WTC11 (cell line): Measurements from ENCODE around the gene UVRAG.

Experiments
- CREB1 ChIP-seq: sonication (generic); formaldehyde crosslinking; IDR thresholded peaks from 2 replicates; pipeline ENCODE4 v1.8.0; 2023; ENCODE audit warnings: mild to moderate bottlenecking, missing genetic modification reagents
- EMX1 ChIP-seq: fragments of 250-450 bp; sonication (Bioruptor Pico); IDR thresholded peaks from 2 replicates; pipeline ENCODE4 v1.8.0; 2021; ENCODE audit warnings: mild to moderate bottlenecking
- IRF2 ChIP-seq: sonication (generic); formaldehyde crosslinking; IDR thresholded peaks from 2 replicates; pipeline ENCODE4 v1.8.0; 2022; ENCODE audit warnings: low read depth, missing genetic modification reagents, borderline replicate concordance
- NFYB ChIP-seq: sonication (generic); formaldehyde crosslinking; conservative IDR thresholded peaks from 2 replicates; pipeline ENCODE4 v1.8.0; 2022; ENCODE audit warnings: low read depth, missing genetic modification reagents
- RELA ChIP-seq: sonication (generic); formaldehyde crosslinking; IDR thresholded peaks from 2 replicates; pipeline ENCODE4 v1.8.1; 2022; ENCODE audit warnings: missing genetic modification reagents, mild to moderate bottlenecking, borderline replicate concordance
- ZBTB21 ChIP-seq: sonication (generic); formaldehyde crosslinking; IDR thresholded peaks from 2 replicates; pipeline ENCODE4 v1.8.1; 2023; ENCODE audit warnings: mild to moderate bottlenecking, missing genetic modification reagents, borderline replicate concordance
- ZNF121 ChIP-seq: sonication (generic); formaldehyde crosslinking; IDR thresholded peaks from 2 replicates; pipeline ENCODE4 v1.8.0; 2023; ENCODE audit warnings: missing genetic modification reagents
- ZNF416 ChIP-seq: fragments of 250-450 bp; sonication (Bioruptor Pico); IDR thresholded peaks from 2 replicates; pipeline ENCODE4 v1.9.0; 2021; ENCODE audit warnings: mild to moderate bottlenecking, inconsistent platforms
- TF ChIP-seq, protein P1 (sequence below): fragments of 200-600 bp; IDR thresholded peaks from 2 replicates; pipeline ENCODE4 v1.8.0; 2022; ENCODE audit warnings: antibody characterized with exemption
- TF ChIP-seq, protein P2 (sequence below): fragments of 250-450 bp; sonication (Bioruptor Pico); IDR thresholded peaks from 2 replicates; pipeline ENCODE4 v2.1.2; 2022; ENCODE audit warnings: mild to moderate bottlenecking, moderate library complexity
- TF ChIP-seq, protein P3 (sequence below): sonication (generic); formaldehyde crosslinking; IDR thresholded peaks from 2 replicates; pipeline ENCODE4 v1.8.0; 2022; ENCODE audit warnings: mild to moderate bottlenecking, missing genetic modification reagents
- TF ChIP-seq, protein P4 (sequence below): sonication (generic); formaldehyde crosslinking; IDR thresholded peaks from 2 replicates; pipeline ENCODE4 v1.8.1; 2022; ENCODE audit warnings: low read depth, mild to moderate bottlenecking, moderate library complexity, missing genetic modification reagents, borderline replicate concordance
- TF ChIP-seq, protein P5 (sequence below): sonication (generic); formaldehyde crosslinking; IDR thresholded peaks from 2 replicates; pipeline ENCODE4 v1.8.1; 2023; ENCODE audit warnings: mild to moderate bottlenecking, missing genetic modification reagents

DNA sequence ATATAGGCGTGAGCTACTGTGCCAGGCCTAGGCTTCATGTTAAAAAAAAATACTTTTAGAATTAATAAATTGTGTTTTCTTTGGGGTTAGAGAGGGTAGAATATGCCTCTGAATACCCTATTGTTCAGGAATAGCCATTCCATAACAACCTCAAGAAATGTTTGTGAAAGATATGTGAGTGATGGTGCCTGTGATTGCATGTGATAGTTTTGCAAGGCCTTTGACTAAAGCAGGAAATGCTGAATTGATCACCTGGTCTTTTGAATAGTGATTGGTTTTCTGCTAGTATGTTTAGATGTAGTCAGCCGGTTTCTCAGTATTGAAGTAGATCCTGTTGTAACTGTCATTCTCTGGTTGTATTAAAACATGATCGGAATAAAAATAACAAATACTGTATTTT, 73.4 kb downstream of the UVRAG start:
- TF ChIP-seq IRF2 (CRISPR knock-in tag): no peak
- no peak for TF ChIP-seq CREB1 (CRISPR knock-in tag)
- TF ChIP-seq, protein P1, sequence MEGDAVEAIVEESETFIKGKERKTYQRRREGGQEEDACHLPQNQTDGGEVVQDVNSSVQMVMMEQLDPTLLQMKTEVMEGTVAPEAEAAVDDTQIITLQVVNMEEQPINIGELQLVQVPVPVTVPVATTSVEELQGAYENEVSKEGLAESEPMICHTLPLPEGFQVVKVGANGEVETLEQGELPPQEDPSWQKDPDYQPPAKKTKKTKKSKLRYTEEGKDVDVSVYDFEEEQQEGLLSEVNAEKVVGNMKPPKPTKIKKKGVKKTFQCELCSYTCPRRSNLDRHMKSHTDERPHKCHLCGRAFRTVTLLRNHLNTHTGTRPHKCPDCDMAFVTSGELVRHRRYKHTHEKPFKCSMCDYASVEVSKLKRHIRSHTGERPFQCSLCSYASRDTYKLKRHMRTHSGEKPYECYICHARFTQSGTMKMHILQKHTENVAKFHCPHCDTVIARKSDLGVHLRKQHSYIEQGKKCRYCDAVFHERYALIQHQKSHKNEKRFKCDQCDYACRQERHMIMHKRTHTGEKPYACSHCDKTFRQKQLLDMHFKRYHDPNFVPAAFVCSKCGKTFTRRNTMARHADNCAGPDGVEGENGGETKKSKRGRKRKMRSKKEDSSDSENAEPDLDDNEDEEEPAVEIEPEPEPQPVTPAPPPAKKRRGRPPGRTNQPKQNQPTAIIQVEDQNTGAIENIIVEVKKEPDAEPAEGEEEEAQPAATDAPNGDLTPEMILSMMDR: no peak
- no peak for TF ChIP-seq RELA
- TF ChIP-seq, protein P2, sequence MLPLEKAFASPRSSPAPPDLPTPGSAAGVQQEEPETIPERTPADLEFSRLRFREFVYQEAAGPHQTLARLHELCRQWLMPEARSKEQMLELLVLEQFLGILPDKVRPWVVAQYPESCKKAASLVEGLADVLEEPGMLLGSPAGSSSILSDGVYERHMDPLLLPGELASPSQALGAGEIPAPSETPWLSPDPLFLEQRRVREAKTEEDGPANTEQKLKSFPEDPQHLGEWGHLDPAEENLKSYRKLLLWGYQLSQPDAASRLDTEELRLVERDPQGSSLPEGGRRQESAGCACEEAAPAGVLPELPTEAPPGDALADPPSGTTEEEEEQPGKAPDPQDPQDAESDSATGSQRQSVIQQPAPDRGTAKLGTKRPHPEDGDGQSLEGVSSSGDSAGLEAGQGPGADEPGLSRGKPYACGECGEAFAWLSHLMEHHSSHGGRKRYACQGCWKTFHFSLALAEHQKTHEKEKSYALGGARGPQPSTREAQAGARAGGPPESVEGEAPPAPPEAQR (CRISPR knock-in tag): no peak
- TF ChIP-seq, protein P3, sequence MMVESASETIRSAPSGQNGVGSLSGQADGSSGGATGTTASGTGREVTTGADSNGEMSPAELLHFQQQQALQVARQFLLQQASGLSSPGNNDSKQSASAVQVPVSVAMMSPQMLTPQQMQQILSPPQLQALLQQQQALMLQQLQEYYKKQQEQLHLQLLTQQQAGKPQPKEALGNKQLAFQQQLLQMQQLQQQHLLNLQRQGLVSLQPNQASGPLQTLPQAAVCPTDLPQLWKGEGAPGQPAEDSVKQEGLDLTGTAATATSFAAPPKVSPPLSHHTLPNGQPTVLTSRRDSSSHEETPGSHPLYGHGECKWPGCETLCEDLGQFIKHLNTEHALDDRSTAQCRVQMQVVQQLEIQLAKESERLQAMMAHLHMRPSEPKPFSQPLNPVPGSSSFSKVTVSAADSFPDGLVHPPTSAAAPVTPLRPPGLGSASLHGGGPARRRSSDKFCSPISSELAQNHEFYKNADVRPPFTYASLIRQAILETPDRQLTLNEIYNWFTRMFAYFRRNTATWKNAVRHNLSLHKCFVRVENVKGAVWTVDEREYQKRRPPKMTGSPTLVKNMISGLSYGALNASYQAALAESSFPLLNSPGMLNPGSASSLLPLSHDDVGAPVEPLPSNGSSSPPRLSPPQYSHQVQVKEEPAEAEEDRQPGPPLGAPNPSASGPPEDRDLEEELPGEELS: no peak
- TF ChIP-seq, protein P4, sequence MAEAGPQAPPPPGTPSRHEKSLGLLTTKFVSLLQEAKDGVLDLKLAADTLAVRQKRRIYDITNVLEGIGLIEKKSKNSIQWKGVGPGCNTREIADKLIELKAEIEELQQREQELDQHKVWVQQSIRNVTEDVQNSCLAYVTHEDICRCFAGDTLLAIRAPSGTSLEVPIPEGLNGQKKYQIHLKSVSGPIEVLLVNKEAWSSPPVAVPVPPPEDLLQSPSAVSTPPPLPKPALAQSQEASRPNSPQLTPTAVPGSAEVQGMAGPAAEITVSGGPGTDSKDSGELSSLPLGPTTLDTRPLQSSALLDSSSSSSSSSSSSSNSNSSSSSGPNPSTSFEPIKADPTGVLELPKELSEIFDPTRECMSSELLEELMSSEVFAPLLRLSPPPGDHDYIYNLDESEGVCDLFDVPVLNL: no peak
- no peak for TF ChIP-seq ZNF121 (CRISPR knock-in tag)
- TF ChIP-seq, protein P5, sequence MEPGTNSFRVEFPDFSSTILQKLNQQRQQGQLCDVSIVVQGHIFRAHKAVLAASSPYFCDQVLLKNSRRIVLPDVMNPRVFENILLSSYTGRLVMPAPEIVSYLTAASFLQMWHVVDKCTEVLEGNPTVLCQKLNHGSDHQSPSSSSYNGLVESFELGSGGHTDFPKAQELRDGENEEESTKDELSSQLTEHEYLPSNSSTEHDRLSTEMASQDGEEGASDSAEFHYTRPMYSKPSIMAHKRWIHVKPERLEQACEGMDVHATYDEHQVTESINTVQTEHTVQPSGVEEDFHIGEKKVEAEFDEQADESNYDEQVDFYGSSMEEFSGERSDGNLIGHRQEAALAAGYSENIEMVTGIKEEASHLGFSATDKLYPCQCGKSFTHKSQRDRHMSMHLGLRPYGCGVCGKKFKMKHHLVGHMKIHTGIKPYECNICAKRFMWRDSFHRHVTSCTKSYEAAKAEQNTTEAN (CRISPR knock-in tag): no peak
- no peak for TF ChIP-seq ZNF416 (CRISPR knock-in tag)
- no peak for TF ChIP-seq EMX1 (CRISPR knock-in tag)
- TF ChIP-seq ZBTB21 (CRISPR knock-in tag): no peak
- no peak for TF ChIP-seq NFYB (CRISPR knock-in tag)
